GM18520 (cell line): ENCODE results near the gene DACT3.

Source experiments
- ATAC-seq: cut with Tn5 transposase; IDR thresholded peaks from one replicate; pipeline ENCODE4 v1.9.1; 2021; ENCODE audit not compliant: unreplicated experiment

The DACT3 gene

GRCh38 chr19:46670813-46671212 is 9.8 kb upstream of the DACT3 start:
- no peak for ATAC-seq

GRCh38 chr19:46668662-46669061 is 7.7 kb upstream of the DACT3 start:
- no peak for ATAC-seq

- ATAC-seq, result no peak
Measured at GRCh38 chr19:46665072-46665471, 4.1 kb upstream of the DACT3 start.

GRCh38 chr19:46661735-46662592 is 982 bp upstream of the DACT3 start:
- no peak for ATAC-seq

GRCh38 chr19:46660551-46661019 is 397 bp downstream of the DACT3 start:
- no peak for ATAC-seq

GRCh38 chr19:46660008-46660517 is 919 bp downstream of the DACT3 start:
- no peak for ATAC-seq

- no peak for ATAC-seq
Measured at GRCh38 chr19:46659151-46660007, 1.6 kb downstream of the DACT3 start.

- ATAC-seq, result no peak
Measured at GRCh38 chr19:46656541-46656940, 4.4 kb downstream of the DACT3 start.

- ATAC-seq, result no peak
Measured at GRCh38 chr19:46654621-46655152, 6.3 kb downstream of the DACT3 start.

GRCh38 chr19:46650445-46650844 is 10.5 kb downstream of the DACT3 start:
- ATAC-seq, result no peak

GRCh38 chr19:46648961-46649960 is 11.7 kb downstream of the DACT3 start:
- no peak for ATAC-seq

GRCh38 chr19:46648060-46648960 is 12.7 kb downstream of the DACT3 start:
- no peak for ATAC-seq

GRCh38 chr19:46646402-46646801 is 14.6 kb downstream of the DACT3 start:
- ATAC-seq, result no peak

- ATAC-seq, result no peak
Measured at GRCh38 chr19:46644720-46645119, 16.3 kb downstream of the DACT3 start.

GRCh38 chr19:46640656-46641055 is 20.3 kb downstream of the DACT3 start:
- no peak for ATAC-seq

- no peak for ATAC-seq
Measured at GRCh38 chr19:46639358-46640182, 21.4 kb downstream of the DACT3 start.

GRCh38 chr19:46637224-46637623 is 23.8 kb downstream of the DACT3 start:
- no peak for ATAC-seq
